Measurements from ENCODE around the gene SLIT3. TPM values are rescaled to one million over a fixed set of nuclear protein-coding genes. Genes with fewer than 3 reads are reported as not detected.

Gene SLIT3
- total RNA-seq, 1 donor from 2014 or later: 52.8 TPM

GRCh38 chr5:169070413-169070812, 230.5 kb downstream of the SLIT3 start:
- H3K9me3 ChIP-seq: no peaks in the 10 kb centered on the region
- no peak overlapping the region for H3K4me3 ChIP-seq
- intact Hi-C loops (cut with DNase I): no loop called here
- no peaks in the 10 kb centered on the region for H3K27me3 ChIP-seq
- H3K27ac ChIP-seq: no peak overlapping the region
- DNase-seq (ENCODE audit: extremely low spot score in 2 of 2): no peak
- no peaks in the 10 kb centered on the region for H3K36me3 ChIP-seq
- no peaks in the 10 kb centered on the region for H3K4me1 ChIP-seq
- TF ChIP-seq POLR2AphosphoS5 (IDR thresholded peaks at IDR 0.05; ENCODE audit: insufficient read depth in 1 of 2, low read depth in 1 of 2): no peak
- no peak for TF ChIP-seq POLR2A (IDR thresholded peaks at IDR 0.05)
- no peak for TF ChIP-seq CTCF (IDR thresholded peaks at IDR 0.05)

- no peak for TF ChIP-seq POLR2A (IDR thresholded peaks at IDR 0.05)
- TF ChIP-seq CTCF (IDR thresholded peaks at IDR 0.05): no peak
- no peak for TF ChIP-seq POLR2AphosphoS5 (IDR thresholded peaks at IDR 0.05; ENCODE audit: insufficient read depth in 1 of 2, low read depth in 1 of 2)
Measured at GRCh38 chr5:169067751-169068173, 233.2 kb downstream of the SLIT3 start.

GRCh38 chr5:169065400-169065799, 235.5 kb downstream of the SLIT3 start:
- DNase-seq (ENCODE audit: extremely low spot score in 2 of 2): no peak
- no peak for TF ChIP-seq CTCF (IDR thresholded peaks at IDR 0.05)
- TF ChIP-seq POLR2A (IDR thresholded peaks at IDR 0.05): no peak
- TF ChIP-seq POLR2AphosphoS5 (IDR thresholded peaks at IDR 0.05; ENCODE audit: insufficient read depth in 1 of 2, low read depth in 1 of 2): no peak
- no peaks in the 10 kb centered on the region for H3K36me3 ChIP-seq
- intact Hi-C loops (cut with DNase I): no loop called here
- no peak overlapping the region for H3K27ac ChIP-seq
- no peaks in the 10 kb centered on the region for H3K9me3 ChIP-seq
- H3K27me3 ChIP-seq: no peaks in the 10 kb centered on the region
- H3K4me3 ChIP-seq: no peak overlapping the region
- H3K4me1 ChIP-seq: no peaks in the 10 kb centered on the region

More at GRCh38 chr5:169067751-169068173, 233.2 kb downstream of the SLIT3 start:
- no peaks in the 10 kb centered on the region for H3K4me1 ChIP-seq
- H3K36me3 ChIP-seq: no peaks in the 10 kb centered on the region
- intact Hi-C loops (cut with DNase I): no loop called here
- DNase-seq (ENCODE audit: extremely low spot score in 2 of 2): no peak
- H3K27ac ChIP-seq: no peak overlapping the region
- no peaks in the 10 kb centered on the region for H3K27me3 ChIP-seq
- H3K9me3 ChIP-seq: no peaks in the 10 kb centered on the region
- H3K4me3 ChIP-seq: no peak overlapping the region

- no peaks in the 10 kb centered on the region for H3K36me3 ChIP-seq
- H3K4me1 ChIP-seq: no peaks in the 10 kb centered on the region
- intact Hi-C loops (cut with DNase I): no loop called here
- no peaks in the 10 kb centered on the region for H3K27me3 ChIP-seq
- TF ChIP-seq POLR2A (IDR thresholded peaks at IDR 0.05) (no peak), POLR2AphosphoS5 (IDR thresholded peaks at IDR 0.05; ENCODE audit: insufficient read depth in 1 of 2, low read depth in 1 of 2) (no peak), CTCF (IDR thresholded peaks at IDR 0.05) (no peak)
- H3K27ac ChIP-seq: no peak overlapping the region
- DNase-seq (ENCODE audit: extremely low spot score in 2 of 2): no peak
- no peaks in the 10 kb centered on the region for H3K9me3 ChIP-seq
- no peak overlapping the region for H3K4me3 ChIP-seq
Measured at GRCh38 chr5:169064093-169064492, 236.8 kb downstream of the SLIT3 start.

- no peaks in the 10 kb centered on the region for H3K27me3 ChIP-seq
- intact Hi-C loops (cut with DNase I): no loop called here
- H3K4me1 ChIP-seq: no peaks in the 10 kb centered on the region
- H3K9me3 ChIP-seq: no peaks in the 10 kb centered on the region
- H3K27ac ChIP-seq: no peak overlapping the region
- no peak for DNase-seq (ENCODE audit: extremely low spot score in 2 of 2)
- TF ChIP-seq CTCF (IDR thresholded peaks at IDR 0.05) (no peak), POLR2AphosphoS5 (IDR thresholded peaks at IDR 0.05; ENCODE audit: insufficient read depth in 1 of 2, low read depth in 1 of 2) (no peak), POLR2A (IDR thresholded peaks at IDR 0.05) (no peak)
- no peaks in the 10 kb centered on the region for H3K36me3 ChIP-seq
- H3K4me3 ChIP-seq: no peak overlapping the region
Measured at GRCh38 chr5:169063316-169063953, 237.5 kb downstream of the SLIT3 start.
